DMS79 (cell line): Measurements from ENCODE around the gene DCP1A.

Source experiments
- DNase-seq: peaks from one replicate; lab custom pipeline; 2025; lab: John Stamatoyannopoulos, UW

Gene DCP1A

GRCh38 chr3:53243785-53244184 is 103.6 kb downstream of the DCP1A start:
- DNase-seq = no peak

DNA sequence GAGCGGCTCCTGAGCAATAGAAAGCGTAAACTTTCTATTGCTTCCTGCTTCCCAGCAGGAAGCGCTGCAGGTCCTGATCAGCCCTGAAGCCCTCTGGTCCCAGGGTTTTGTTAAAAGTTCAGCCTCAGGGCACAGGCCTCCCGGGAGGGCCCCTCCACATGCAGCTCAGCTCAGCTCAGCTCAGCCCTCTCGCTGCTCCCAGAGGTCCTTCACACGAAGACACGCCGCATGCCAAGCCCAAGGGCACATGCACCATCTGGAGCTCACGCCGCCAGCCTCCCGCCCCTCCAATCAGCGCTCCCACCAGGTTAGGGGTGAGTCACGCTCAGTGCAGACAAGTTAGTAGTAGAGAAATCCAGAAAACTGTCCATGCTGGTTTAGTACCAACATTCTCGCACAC is 104.2 kb downstream of the DCP1A start:
- peak; percentile 36 for DNase-seq

- DNase-seq = no peak
Measured at GRCh38 chr3:53242642-53243041, 104.7 kb downstream of the DCP1A start.

GRCh38 chr3:53242155-53242554 is 105.2 kb downstream of the DCP1A start:
- DNase-seq = no peak

GRCh38 chr3:53240989-53241972 is 106.1 kb downstream of the DCP1A start:
- no peak for DNase-seq

DNA sequence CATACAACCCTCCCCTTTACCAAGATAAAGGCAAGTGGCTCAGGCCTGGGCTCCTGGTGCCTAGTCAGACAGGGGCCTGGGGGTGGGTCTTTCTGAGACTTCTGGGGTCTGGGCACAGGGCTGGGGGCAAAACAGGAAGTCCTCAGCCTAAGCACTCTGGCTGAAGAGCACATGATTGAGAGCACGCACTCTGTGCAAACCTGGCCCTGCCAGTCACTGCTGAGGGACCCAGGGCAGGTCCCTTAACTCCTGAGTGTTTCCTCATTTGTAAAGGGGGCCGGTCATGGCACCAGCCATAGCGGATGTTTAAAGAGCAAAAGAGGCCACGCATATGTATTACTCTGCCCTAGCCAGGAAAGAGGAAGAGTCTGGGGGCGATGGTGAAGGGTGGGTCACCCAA is 107.5 kb downstream of the DCP1A start:
- DNase-seq = no peak

DNA sequence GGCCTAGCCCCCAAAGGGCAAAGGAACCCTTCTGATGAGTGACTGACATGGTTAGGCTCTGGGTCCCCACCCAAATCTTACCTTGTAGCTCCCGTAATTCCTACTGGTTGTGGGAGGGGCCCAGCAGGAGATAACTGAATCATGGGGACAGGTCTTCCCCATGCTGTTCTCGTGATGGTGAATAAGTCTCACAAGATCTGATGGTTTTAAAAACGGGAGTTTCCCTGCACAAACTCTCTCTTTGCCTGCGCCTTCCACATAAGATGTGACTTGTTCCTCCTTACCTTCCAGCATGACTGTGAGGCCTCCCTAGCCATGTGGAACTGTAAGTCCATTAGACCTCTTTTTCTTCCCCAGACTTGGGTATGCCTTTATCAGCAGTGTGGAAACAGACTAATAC is 108.5 kb downstream of the DCP1A start:
- DNase-seq = no peak

DNA sequence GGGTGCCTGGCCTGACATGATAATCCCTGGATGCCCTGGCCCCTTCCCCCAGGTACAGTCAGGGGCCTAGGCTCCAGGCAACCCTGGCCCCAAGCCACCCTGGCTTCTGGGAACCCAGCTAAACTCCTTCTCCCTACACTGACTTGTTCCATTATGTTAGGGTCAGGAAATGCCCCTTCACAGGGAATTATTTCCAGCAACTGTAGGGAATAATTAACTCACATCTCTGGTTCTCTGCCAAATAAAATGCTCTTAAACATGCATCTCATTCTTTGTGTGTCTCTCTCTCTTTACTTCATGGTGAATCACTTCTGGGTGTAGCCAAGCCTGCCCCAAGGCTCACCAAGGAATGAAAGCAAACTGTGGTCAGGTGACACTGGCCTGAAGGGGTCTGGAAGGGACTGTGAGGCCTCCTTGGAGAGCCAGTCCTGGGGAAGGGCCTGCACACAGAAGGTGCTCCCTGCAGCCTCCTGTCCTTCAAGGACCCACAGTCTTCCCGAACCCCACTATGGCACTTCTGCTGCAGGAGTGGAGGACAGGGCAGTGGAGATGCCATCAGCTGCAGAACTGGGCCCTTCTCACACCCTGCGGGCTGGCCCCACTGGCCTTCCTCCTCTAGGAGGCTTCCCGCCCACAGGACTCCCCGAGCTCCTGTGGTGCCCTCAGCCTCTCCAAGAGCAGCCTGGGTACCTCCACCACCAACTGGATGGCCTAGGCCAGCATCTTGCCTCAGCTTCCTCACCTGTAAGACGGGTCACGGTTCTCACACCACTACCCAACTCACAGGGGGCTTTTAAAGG is 109.1 kb downstream of the DCP1A start:
- DNase-seq = no peak

GRCh38 chr3:53236112-53236841 is 111.1 kb downstream of the DCP1A start:
- DNase-seq = no peak

GRCh38 chr3:53235545-53235944 is 111.8 kb downstream of the DCP1A start:
- DNase-seq = no peak

DNA sequence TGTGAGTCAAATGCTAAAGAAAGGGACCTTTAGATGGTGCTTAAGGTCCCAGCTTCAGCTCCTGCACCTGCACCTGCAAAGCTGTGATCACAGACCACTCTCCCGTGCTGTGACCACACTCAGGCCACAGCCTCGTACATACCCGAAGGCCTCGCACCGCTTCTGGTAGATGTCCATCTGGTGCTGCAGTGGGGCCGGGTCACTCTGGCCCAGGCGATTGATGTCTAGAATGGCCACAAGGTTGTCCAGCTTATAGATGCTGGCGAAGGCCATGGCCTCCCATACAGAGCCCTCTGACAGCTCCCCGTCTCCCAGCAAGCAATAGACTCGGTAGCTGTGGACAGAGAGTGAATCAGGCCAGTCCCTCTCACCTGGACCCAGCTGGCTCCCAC is 112.5 kb downstream of the DCP1A start:
- DNase-seq = no peak

DNA sequence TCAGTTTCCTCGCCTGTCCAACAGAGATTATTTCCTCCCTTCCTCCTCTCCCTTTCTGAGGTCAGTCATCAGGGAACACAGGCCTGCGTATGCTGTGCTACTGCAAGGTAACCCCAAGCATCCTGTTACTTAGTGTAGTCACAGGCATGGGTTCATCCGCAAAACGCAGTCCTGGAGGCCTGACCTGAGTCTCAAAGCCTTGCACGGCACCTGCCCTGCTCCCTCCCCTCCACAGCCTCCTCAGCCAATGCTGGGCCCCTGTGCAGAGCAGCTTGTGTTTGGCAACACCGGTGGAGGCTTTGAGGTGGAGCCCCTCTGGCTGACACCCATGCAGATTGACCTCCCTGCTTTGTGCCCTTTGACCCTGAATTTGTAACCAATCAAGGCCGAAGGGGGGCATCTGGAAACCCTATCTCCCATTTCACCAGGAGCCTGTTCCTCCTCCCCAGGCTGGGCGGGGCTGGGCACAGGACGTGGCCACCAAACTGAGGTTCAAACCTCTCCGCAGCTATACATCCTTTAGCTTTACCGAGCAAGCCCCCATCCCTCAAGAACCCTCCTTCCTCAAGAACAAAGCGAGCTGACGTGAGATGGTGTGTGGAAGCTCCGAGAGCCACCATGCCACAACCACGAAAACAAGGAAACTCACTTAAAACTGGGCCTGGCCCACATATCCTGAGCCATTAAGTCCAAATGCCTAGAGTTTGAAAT is 113.1 kb downstream of the DCP1A start:
- DNase-seq = no peak
